HUES6 (cell line): ENCODE results near the gene C4BPB.

Source experiments
- H3K27ac ChIP-seq: 2 replicates; pipeline ENCODE4 v1.7.0; 2013; ENCODE audit warnings: low read depth, mild to moderate bottlenecking, low read length, inconsistent platforms
- H3K27me3 ChIP-seq: 2 replicates; pipeline ENCODE4 v1.6.1; 2013; ENCODE audit warnings: low read length; ENCODE audit not compliant: control insufficient read depth, insufficient read depth
- H3K36me3 ChIP-seq: 2 replicates; pipeline ENCODE4 v1.6.1; 2013; ENCODE audit warnings: low read length; ENCODE audit not compliant: control insufficient read depth, insufficient read depth
- H3K4me1 ChIP-seq: 2 replicates; pipeline ENCODE4 v1.6.1; 2013; ENCODE audit warnings: low read length; ENCODE audit not compliant: control insufficient read depth, insufficient read depth
- H3K4me3 ChIP-seq: 2 replicates; pipeline ENCODE4 v1.5.1; 2013; ENCODE audit warnings: low read depth, low read length
- H3K9ac ChIP-seq: one replicate; pipeline ENCODE4 v1.6.1; 2013; ENCODE audit warnings: mild to moderate bottlenecking, low read length
- H3K9me3 ChIP-seq: 2 replicates; pipeline ENCODE4 v1.6.1; 2013; ENCODE audit warnings: low read depth, low read length; ENCODE audit not compliant: control insufficient read depth, insufficient read depth

C4BPB gene

GRCh38 chr1:207060596-207060995, 28.1 kb upstream of the C4BPB start:
- no peak overlapping the region for H3K4me3 ChIP-seq
- no peaks in the 10 kb centered on the region for H3K9me3 ChIP-seq
- H3K36me3 ChIP-seq, result peaks cover 38% of the 10 kb centered on the region
- H3K9ac ChIP-seq, result no peak overlapping the region
- peaks cover 4% of the 10 kb centered on the region; the same call in 1 of the 2 replicates for H3K4me1 ChIP-seq
- H3K27me3 ChIP-seq, result no peaks in the 10 kb centered on the region
- no peak overlapping the region for H3K27ac ChIP-seq

- no peaks in the 10 kb centered on the region for H3K27me3 ChIP-seq
- H3K9me3 ChIP-seq, result no peaks in the 10 kb centered on the region
- H3K36me3 ChIP-seq, result peaks cover 44% of the 10 kb centered on the region
Observed at GRCh38 chr1:207062058-207062457, 26.6 kb upstream of the C4BPB start.

GRCh38 chr1:207063014-207063413, 25.6 kb upstream of the C4BPB start:
- peaks cover 54% of the 10 kb centered on the region for H3K36me3 ChIP-seq

More at GRCh38 chr1:207062058-207062457, 26.6 kb upstream of the C4BPB start:
- Histone ChIP-seq H3K9ac (no peak overlapping the region), H3K4me1 (peaks cover 4% of the 10 kb centered on the region; the same call in 1 of the 2 replicates), H3K27ac (no peak overlapping the region), H3K4me3 (no peak overlapping the region)

GRCh38 chr1:207064561-207064960, 24.1 kb upstream of the C4BPB start:
- Histone ChIP-seq H3K27ac (no peak overlapping the region), H3K4me3 (no peak overlapping the region), H3K36me3 (peaks cover 65% of the 10 kb centered on the region), H3K9me3 (no peaks in the 10 kb centered on the region), H3K27me3 (no peaks in the 10 kb centered on the region), H3K9ac (no peak overlapping the region), H3K4me1 (no peaks in the 10 kb centered on the region)

More at GRCh38 chr1:207063014-207063413, 25.6 kb upstream of the C4BPB start:
- Histone ChIP-seq H3K9ac (no peak overlapping the region), H3K9me3 (no peaks in the 10 kb centered on the region), H3K27me3 (no peaks in the 10 kb centered on the region), H3K4me1 (peaks cover 4% of the 10 kb centered on the region; the same call in 1 of the 2 replicates), H3K4me3 (no peak overlapping the region), H3K27ac (no peak overlapping the region)

GRCh38 chr1:207067185-207067584, 21.5 kb upstream of the C4BPB start:
- no peak overlapping the region for H3K27ac ChIP-seq
- no peaks in the 10 kb centered on the region for H3K27me3 ChIP-seq
- no peaks in the 10 kb centered on the region for H3K4me1 ChIP-seq
- peaks cover 79% of the 10 kb centered on the region for H3K36me3 ChIP-seq
- H3K9me3 ChIP-seq, result no peaks in the 10 kb centered on the region
- H3K4me3 ChIP-seq, result no peak overlapping the region
- H3K9ac ChIP-seq, result no peak overlapping the region

- Histone ChIP-seq H3K27ac (no peak overlapping the region), H3K4me3 (no peak overlapping the region), H3K4me1 (no peaks in the 10 kb centered on the region), H3K9ac (no peak overlapping the region), H3K9me3 (no peaks in the 10 kb centered on the region), H3K36me3 (peaks cover 79% of the 10 kb centered on the region), H3K27me3 (no peaks in the 10 kb centered on the region)
Observed at GRCh38 chr1:207067665-207068064, 21.0 kb upstream of the C4BPB start.

- no peak overlapping the region for H3K9ac ChIP-seq
- H3K27ac ChIP-seq, result no peak overlapping the region
- H3K36me3 ChIP-seq, result peaks cover 69% of the 10 kb centered on the region
- H3K4me3 ChIP-seq, result no peak overlapping the region
- H3K9me3 ChIP-seq, result no peaks in the 10 kb centered on the region
- no peaks in the 10 kb centered on the region for H3K27me3 ChIP-seq
- no peaks in the 10 kb centered on the region for H3K4me1 ChIP-seq
Observed at GRCh38 chr1:207069061-207069460, 19.6 kb upstream of the C4BPB start.

- Histone ChIP-seq H3K36me3 (peaks cover 63% of the 10 kb centered on the region), H3K4me3 (no peak overlapping the region), H3K4me1 (no peaks in the 10 kb centered on the region), H3K9me3 (no peaks in the 10 kb centered on the region), H3K27me3 (no peaks in the 10 kb centered on the region), H3K27ac (no peak overlapping the region), H3K9ac (no peak overlapping the region)
Observed at GRCh38 chr1:207069858-207070506, 18.7 kb upstream of the C4BPB start.

GRCh38 chr1:207070811-207071210, 17.8 kb upstream of the C4BPB start:
- Histone ChIP-seq H3K36me3 (peaks cover 64% of the 10 kb centered on the region), H3K4me3 (no peak overlapping the region), H3K27ac (no peak overlapping the region), H3K4me1 (no peaks in the 10 kb centered on the region), H3K9me3 (no peaks in the 10 kb centered on the region), H3K9ac (no peak overlapping the region), H3K27me3 (no peaks in the 10 kb centered on the region)

GRCh38 chr1:207071426-207071825, 17.2 kb upstream of the C4BPB start:
- Histone ChIP-seq H3K4me3 (no peak overlapping the region), H3K9ac (no peak overlapping the region), H3K9me3 (no peaks in the 10 kb centered on the region), H3K27me3 (no peaks in the 10 kb centered on the region), H3K27ac (no peak overlapping the region), H3K4me1 (no peaks in the 10 kb centered on the region), H3K36me3 (peaks cover 61% of the 10 kb centered on the region)

GRCh38 chr1:207072233-207072632, 16.4 kb upstream of the C4BPB start:
- peaks cover 56% of the 10 kb centered on the region for H3K36me3 ChIP-seq
- H3K27me3 ChIP-seq, result no peaks in the 10 kb centered on the region
- no peak overlapping the region for H3K4me3 ChIP-seq
- H3K9ac ChIP-seq, result no peak overlapping the region
- H3K27ac ChIP-seq, result no peak overlapping the region
- no peaks in the 10 kb centered on the region for H3K4me1 ChIP-seq
- no peaks in the 10 kb centered on the region for H3K9me3 ChIP-seq
